HEK293T (cell line): ENCODE data around the gene UCHL3.

Source experiments
- BHLHE40 ChIP-seq: fragments of 450-650 bp; IDR thresholded peaks from 2 replicates; pipeline ENCODE4 v1.6.1; 2016; ENCODE audit warnings: mild to moderate bottlenecking, moderate library complexity, borderline replicate concordance
- ELF4 ChIP-seq: fragments of 450-650 bp; IDR thresholded peaks from 2 replicates; pipeline ENCODE4 v1.6.1; 2017; ENCODE audit warnings: antibody characterized with exemption
- FOXM1 ChIP-seq: fragments of 450-650 bp; IDR thresholded peaks from 2 replicates; pipeline ENCODE4 v1.6.1; 2017; ENCODE audit warnings: mild to moderate bottlenecking, borderline replicate concordance
- HDGF ChIP-seq: fragments of 450-650 bp; IDR thresholded peaks from 2 replicates; pipeline ENCODE4 v1.6.1; 2017; ENCODE audit warnings: antibody characterized with exemption, borderline replicate concordance
- LEF1 ChIP-seq: fragments of 450-650 bp; IDR thresholded peaks from 2 replicates; pipeline ENCODE4 v1.6.1; 2017; ENCODE audit warnings: mild to moderate bottlenecking, borderline replicate concordance
- NFRKB ChIP-seq: fragments of 450-650 bp; IDR thresholded peaks from 2 replicates; pipeline ENCODE4 v1.6.1; 2016; ENCODE audit warnings: mild to moderate bottlenecking, moderate library complexity
- SP1 ChIP-seq: fragments of 450-650 bp; IDR thresholded peaks from 2 replicates; pipeline ENCODE4 v1.6.1; 2017
- SUZ12 ChIP-seq: fragments of 450-650 bp; IDR thresholded peaks from 2 replicates; pipeline ENCODE4 v1.6.1; 2016; ENCODE audit warnings: mild to moderate bottlenecking
- TARDBP ChIP-seq: fragments of 450-650 bp; IDR thresholded peaks from 2 replicates; pipeline ENCODE4 v1.6.1; 2016

- TF ChIP-seq SP1 (no peak), BHLHE40 (no peak), NFRKB (no peak), ELF4 (no peak), FOXM1 (no peak), HDGF (no peak), LEF1 (no peak), SUZ12 (no peak), TARDBP (no peak)
Observed at GRCh38 chr13:75554464-75554863, 4.9 kb downstream of the UCHL3 start.
